GM21367 (cell line): ENCODE measurements around the gene KCNQ1OT1.

Source experiments
- ATAC-seq: cut with Tn5 transposase; IDR thresholded peaks from one replicate; pipeline ENCODE4 v1.9.1; 2021; ENCODE audit not compliant: unreplicated experiment

The KCNQ1OT1 gene

GRCh38 chr11:2703363-2704141, 3.8 kb upstream of the KCNQ1OT1 start:
- no peak for ATAC-seq

- no peak for ATAC-seq
Observed at GRCh38 chr11:2702771-2703362, 3.1 kb upstream of the KCNQ1OT1 start.

GRCh38 chr11:2701898-2702434, 2.2 kb upstream of the KCNQ1OT1 start:
- ATAC-seq: no peak

GRCh38 chr11:2701230-2701629, 1.4 kb upstream of the KCNQ1OT1 start:
- no peak for ATAC-seq

GRCh38 chr11:2700415-2701211, 819 bp upstream of the KCNQ1OT1 start:
- ATAC-seq: no peak

- ATAC-seq: no peak
Observed at GRCh38 chr11:2699185-2699530, 636 bp downstream of the KCNQ1OT1 start.

- no peak for ATAC-seq
Observed at GRCh38 chr11:2698386-2699184, 1.2 kb downstream of the KCNQ1OT1 start.

- no peak for ATAC-seq
Observed at GRCh38 chr11:2697866-2698265, 1.9 kb downstream of the KCNQ1OT1 start.

GRCh38 chr11:2696455-2696854, 3.3 kb downstream of the KCNQ1OT1 start:
- no peak for ATAC-seq

GRCh38 chr11:2694995-2695939, 4.5 kb downstream of the KCNQ1OT1 start:
- ATAC-seq: no peak

GRCh38 chr11:2694495-2694894, 5.3 kb downstream of the KCNQ1OT1 start:
- no peak for ATAC-seq

- ATAC-seq: no peak
Observed at GRCh38 chr11:2693271-2694261, 6.2 kb downstream of the KCNQ1OT1 start.

GRCh38 chr11:2691991-2692875, 7.6 kb downstream of the KCNQ1OT1 start:
- ATAC-seq: no peak

GRCh38 chr11:2691355-2691761, 8.4 kb downstream of the KCNQ1OT1 start:
- no peak for ATAC-seq

GRCh38 chr11:2690596-2691354, 9.0 kb downstream of the KCNQ1OT1 start:
- ATAC-seq: no peak

- no peak for ATAC-seq
Observed at GRCh38 chr11:2689651-2690575, 9.9 kb downstream of the KCNQ1OT1 start.
